Left forelimb (tissue), 1 donor: ENCODE results near the gene CDH23.

Experiments
- DNase-seq: peaks from one replicate; pipeline ENCODE4 v3.0.0-alpha.2; 2018; ENCODE audit warnings: low spot score

CDH23 gene

GRCh38 chr10:71687077-71687476 lies 290.4 kb downstream of the CDH23 start:
- DNase-seq, result no peak

- no peak for DNase-seq
These were observed 290.8 kb downstream of the CDH23 start for GRCh38 chr10:71687480-71687879.

DNA sequence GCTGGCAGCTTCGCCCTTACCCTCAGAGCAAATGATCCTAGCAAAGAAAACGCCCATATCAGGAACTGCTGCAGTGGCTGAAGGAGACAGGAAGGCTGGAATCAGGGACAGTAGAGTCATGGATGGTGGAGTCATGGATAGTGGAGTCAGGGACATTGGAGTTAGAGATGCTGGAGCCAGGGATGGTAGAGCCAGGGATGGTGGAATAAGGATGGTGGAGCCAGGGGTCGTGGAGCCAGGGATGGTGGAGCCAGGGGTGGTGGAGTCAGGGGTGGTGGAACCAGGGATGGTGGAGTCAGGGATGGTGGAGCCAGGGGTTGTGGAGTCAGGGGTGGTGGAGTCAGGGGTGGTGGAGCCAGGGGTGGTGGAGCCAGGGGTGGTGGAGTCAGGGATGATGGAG lies 291.5 kb downstream of the CDH23 start:
- DNase-seq, result no peak

- no peak for DNase-seq
These were observed 293.5 kb downstream of the CDH23 start for GRCh38 chr10:71690094-71690720.

GRCh38 chr10:71691405-71691804 lies 294.7 kb downstream of the CDH23 start:
- DNase-seq, result no peak

DNA sequence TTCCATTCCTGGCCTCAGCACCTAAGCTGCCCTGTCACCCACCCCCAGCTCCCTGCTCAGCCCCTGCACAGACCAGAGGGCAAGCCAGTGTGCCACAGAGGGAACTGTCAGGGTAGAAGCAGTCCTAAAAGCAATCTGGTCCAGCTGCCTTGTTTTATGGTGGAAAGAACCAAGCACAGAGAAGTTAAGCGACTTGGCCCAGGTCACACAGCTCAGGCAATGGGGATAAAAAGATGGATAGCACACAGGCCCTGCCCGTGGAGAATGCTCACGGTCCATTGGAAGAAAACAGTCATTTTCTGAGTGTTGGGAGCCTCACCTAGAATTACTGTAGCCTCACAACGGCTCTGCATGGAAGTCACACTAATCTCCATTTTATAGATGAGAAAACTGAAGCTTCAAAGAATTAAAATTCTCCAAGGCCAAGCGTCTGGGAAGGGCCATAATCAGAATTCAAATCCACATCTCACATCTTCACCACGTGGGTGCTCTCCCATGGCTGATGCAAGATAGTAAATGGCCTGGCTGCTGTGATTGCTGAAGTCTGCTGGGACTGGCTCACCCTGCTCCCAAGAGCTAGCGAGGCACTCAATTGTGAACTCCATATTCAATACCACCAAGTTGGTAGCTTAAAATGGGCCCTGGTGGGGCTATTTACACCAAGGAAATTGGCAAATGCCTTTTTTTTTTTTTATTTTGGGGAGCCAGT lies 296.0 kb downstream of the CDH23 start:
- DNase-seq, result no peak

GRCh38 chr10:71693377-71693776 lies 296.7 kb downstream of the CDH23 start:
- DNase-seq, result no peak

DNA sequence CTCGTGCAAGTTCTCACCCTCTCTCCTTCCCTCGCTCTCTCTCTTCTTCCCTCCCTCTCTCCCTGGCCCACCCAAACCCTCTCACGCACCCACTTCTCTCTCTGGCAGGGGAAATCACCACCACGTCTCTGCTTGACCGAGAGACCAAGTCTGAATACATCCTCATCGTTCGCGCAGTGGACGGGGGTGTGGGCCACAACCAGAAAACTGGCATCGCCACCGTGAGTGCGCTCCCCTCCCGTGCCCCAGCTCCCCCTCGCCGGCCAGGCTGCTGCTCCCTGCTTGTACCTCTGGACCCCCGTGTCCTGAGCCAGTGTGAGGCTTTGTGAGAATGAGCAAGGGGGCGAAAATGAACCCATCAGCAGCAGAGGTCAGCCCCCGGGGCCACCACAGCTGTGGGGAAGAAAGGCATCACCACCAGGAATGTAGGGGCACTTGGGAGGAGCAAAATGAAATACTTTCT lies 297.4 kb downstream of the CDH23 start:
- DNase-seq, result no peak

GRCh38 chr10:71694567-71694968 lies 297.8 kb downstream of the CDH23 start:
- DNase-seq, result no peak

DNA sequence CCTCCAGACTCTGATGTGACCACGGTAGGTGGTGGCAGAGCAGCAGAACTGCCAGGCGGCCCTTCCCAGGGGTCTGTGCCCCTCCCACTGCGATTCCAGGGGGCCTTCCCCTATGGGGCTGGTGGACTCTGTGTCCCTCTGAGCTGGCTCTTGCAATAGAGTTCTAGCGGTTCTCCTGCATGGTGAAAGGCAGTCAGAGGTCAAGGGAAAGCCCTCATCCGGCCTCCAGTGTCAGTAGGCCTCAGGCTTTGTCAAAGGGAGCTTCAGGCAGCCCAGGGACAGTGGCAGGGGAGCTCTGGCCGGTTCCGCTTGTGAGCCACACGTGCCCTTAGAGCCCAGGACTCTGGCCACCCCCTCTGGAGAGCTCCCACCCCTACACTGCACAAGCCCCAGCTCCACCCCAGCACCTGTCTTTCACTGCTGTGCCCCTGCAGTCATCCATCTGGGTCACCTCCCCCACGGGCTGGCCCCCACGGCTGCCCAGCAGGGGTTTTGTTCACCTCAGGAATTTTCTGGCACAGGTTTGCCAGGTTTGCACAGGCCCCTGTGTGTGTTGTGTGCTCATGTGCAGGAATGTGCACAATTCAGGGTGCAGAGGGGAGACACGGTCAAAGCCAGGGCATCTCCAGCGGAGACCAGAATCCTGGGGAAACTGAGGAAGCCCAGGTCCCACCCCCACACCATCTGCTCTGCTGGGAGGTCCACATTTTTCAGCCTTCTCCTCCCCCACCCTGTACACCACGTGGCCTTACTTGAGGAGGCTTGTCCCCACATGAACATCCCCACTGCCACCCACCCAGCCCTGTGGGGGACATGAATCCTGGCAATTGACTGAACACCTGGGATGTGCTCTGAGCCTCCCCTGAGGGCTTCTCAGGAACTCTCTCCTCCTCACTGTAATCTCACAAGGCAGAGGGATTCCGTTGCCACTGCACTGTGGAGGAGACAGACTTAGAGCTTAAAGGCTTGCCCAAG lies 299.1 kb downstream of the CDH23 start:
- DNase-seq, result no peak

DNA sequence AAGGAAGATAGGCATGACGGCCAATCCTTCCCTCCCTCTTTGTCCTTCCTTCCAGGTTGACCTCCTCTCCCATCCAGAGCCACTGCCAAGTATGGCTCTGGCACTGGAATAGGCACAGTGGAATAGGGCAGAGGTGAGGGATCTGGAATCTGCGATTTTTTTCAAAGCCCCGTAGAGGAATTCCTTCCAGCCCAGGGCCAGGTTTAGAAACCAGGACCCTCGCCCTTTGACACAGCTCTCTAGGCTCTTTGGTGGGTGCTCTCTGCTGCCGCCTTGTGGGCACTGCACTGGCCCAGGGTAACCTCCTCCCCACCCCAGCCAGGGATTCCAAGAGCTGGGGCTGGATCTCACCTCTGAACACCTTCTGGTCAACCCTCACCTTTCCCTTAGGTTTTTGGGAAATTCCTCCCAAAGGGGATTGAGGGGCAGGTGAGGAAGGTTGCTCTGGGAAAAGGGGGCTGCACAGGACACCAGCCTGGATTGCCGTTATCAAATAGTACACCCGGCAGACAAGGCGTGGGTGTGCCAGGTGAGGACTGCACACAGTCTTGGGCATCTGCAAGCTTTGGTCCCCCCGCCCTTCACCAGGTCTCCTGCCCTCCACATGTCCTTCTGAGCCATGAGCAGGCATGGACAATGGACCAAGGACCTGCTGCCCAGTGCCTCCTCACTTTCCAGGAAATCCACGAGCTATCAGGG lies 300.1 kb downstream of the CDH23 start:
- DNase-seq, result no peak

DNA sequence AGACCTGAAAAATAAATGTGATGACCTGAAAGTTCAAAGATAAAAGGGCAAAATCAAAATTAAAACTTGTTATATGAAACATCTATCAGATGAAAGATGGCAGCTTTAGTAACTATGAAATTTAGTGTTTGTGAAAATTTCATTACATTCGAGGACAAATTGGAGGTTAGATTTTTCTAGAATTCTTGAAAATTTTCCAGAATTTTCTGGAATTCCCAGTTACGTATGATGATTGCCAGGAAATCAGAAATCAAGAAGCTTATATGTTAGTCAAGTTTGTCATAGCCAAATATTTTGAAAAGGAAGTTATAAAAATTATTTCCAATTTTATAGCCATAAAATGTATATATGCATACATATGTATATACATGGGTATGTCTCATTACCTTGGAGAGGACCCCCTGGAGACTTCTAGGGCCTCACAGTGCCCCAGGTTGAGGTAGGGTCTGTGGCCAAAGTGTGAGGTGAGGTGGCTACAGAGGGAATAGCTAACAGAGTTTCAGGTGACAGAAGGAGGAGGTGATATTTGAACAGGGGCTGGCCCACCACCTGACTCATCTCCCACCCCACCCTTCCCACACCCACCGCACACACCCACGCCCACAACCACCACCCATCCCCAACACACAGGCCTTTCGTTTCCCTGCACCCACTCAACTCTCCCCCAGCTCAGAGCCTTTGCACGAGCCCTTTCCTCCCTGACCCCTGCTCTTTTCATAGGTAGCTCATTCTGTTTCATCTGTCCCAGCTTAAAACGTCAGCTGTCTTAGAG lies 301.4 kb downstream of the CDH23 start:
- no peak for DNase-seq

GRCh38 chr10:71698737-71699136 lies 302.0 kb downstream of the CDH23 start:
- no peak for DNase-seq

DNA sequence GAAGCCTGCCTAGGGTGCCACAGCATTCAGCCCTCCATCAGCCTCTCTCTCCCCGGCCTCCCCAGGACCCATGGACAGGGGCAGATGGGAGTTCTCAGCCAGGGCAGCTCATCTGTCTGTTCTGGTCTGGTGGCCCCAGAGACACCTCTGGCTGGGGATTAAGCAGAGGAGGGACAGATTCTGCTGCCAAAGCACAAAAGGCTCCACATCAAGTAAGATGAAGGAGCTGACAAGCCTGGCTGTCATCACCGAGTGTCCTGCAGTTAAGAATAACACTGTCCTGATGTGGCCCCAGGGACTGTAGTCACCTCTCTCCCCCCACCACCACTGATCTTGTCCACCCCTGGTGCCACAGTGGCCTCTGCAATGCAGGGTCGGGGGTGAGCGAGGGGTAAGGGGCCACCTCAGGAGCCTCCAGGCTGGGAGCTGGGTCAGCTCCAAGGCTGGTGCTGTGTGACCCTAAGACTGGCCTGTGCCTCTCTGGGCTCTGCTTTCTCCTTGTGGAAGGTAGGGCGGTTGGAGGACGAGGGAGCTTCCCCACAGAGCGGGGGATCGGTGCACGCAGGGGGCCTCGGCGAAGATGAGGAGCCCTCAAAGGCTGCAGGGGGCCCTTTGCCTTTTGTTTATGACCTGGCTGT lies 304.1 kb downstream of the CDH23 start:
- DNase-seq, result no peak

DNA sequence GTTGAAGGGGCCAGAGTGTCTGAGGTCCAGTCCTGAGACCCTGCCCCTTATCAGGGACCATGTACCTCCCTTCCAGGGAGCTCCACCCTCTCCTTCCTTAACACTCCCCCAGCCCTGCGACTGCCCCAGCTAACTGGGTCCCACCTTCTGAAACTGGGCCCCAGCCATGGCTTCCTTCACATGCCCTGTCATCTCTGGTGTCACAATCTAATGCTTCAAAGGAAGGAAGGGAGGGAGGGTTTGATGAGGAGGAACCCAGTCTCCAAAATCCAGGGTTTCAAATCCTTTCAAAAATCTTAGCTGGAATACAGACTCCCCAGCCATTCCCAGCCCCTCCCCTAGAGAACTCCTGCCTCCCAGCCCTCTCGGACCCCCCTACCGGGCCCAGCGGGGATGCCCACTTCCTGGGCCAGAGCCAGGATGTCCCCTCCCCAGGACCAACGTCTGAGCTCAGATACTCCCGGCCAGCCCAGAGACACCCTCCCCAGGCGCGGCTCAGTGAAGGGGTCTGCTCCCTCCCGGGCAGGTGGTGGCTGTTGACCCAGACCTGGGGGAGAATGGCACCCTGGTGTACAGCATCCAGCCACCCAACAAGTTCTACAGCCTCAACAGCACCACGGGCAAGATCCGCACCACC lies 304.9 kb downstream of the CDH23 start:
- no peak for DNase-seq

DNA sequence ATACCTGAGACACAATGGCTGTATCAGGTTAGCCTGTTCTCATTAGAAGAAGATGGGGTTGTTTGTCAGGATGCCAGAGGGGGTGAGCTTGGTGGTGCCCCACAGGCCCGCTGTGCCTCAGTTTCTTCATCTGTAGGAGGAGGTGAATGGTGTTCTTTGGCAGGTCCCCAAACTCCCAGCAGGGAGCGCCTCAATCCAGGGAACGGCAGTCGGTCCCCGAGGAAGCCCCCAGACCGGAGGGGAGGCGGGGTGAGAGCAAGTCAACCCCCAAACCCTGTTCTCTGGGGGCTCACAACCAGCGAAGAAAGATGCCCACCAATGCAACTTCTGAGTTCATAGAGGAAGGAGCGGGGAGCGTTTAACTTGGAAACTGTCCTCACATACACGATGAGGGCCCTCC lies 306.9 kb downstream of the CDH23 start:
- no peak for DNase-seq

DNA sequence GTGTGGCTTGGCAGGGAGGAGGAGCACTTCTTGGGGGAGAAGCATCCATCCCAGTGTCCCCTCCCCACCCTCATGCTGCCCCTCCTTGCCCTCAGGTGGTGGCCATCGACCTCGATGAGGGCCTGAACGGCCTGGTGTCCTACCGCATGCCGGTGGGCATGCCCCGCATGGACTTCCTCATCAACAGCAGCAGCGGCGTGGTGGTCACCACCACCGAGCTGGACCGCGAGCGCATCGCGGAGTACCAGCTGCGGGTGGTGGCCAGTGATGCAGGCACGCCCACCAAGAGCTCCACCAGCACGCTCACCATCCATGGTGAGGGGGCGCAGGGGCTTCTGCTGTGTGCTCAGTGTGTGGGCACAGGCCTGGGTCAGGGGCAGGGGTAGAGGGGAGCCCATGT lies 308.1 kb downstream of the CDH23 start:
- DNase-seq, result no peak

- DNase-seq, result no peak
These were observed 308.9 kb downstream of the CDH23 start for GRCh38 chr10:71705582-71705981.

- no peak for DNase-seq
These were observed 309.7 kb downstream of the CDH23 start for GRCh38 chr10:71706216-71707121.
